Measurements from ENCODE around the gene NDUFA1. TPM values are rescaled to one million over a fixed set of nuclear protein-coding genes. Genes with fewer than 3 reads are reported as not detected.

Gene NDUFA1
- total and polyA plus RNA-seq, 2 experiments from 2014 or later: 68.3 to 324 TPM

- no peaks in the 10 kb centered on the region for H3K36me3 ChIP-seq (replicated peaks; ENCODE audit: insufficient read depth, low read depth)
- H3K4me3 ChIP-seq: no peak overlapping the region
- DNase-seq (ENCODE audit: low spot score): no peak
- TF ChIP-seq EZH2 (IDR thresholded peaks at IDR 0.05; ENCODE audit: borderline replicate concordance): no peak
- TF ChIP-seq CTCF (IDR thresholded peaks at IDR 0.05; ENCODE audit: poor library complexity): no peak
- no peak for TF ChIP-seq EZH2phosphoT487 (IDR thresholded peaks at IDR 0.05; ENCODE audit: low read depth, severe bottlenecking, unreplicated experiment)
- WGBS (ENCODE audit: low lambda C conversion rate, missing lambda C conversion rate): 79% methylated on average over 5 of the region's 5 CpGs
- H3K4me2 ChIP-seq: no peak overlapping the region
- no peaks in the 10 kb centered on the region for H3K9me2 ChIP-seq (replicated peaks; ENCODE audit: insufficient read depth)
- no peaks in the 10 kb centered on the region for H3K27me3 ChIP-seq
- no peak overlapping the region for H2AFZ ChIP-seq
- H3K9me3 ChIP-seq (ENCODE audit: low read depth): no peaks in the 10 kb centered on the region
- no peaks in the 10 kb centered on the region for H3K79me2 ChIP-seq
- no peaks in the 10 kb centered on the region for H4K20me1 ChIP-seq (ENCODE audit: insufficient read depth, poor library complexity, severe bottlenecking)
- H3K4me1 ChIP-seq (ENCODE audit: insufficient read depth): no peaks in the 10 kb centered on the region
- H3K27ac ChIP-seq: no peak overlapping the region
Observed at GRCh38 chrX:119880076-119880475, 8.4 kb downstream of the NDUFA1 start.

- peak; percentile 57 for DNase-seq (ENCODE audit: low spot score)
- Histone ChIP-seq H4K20me1 (ENCODE audit: insufficient read depth, poor library complexity, severe bottlenecking) (no peaks in the 10 kb centered on the region), H3K27ac (no peak overlapping the region), H2AFZ (no peak overlapping the region), H3K27me3 (no peaks in the 10 kb centered on the region), H3K9me2 (replicated peaks; ENCODE audit: insufficient read depth) (no peaks in the 10 kb centered on the region), H3K79me2 (no peaks in the 10 kb centered on the region), H3K9me3 (ENCODE audit: low read depth) (no peaks in the 10 kb centered on the region), H3K4me1 (ENCODE audit: insufficient read depth) (no peaks in the 10 kb centered on the region), H3K4me3 (no peak overlapping the region), H3K4me2 (no peak overlapping the region), H3K36me3 (replicated peaks; ENCODE audit: insufficient read depth, low read depth) (no peaks in the 10 kb centered on the region)
- 68% methylated on average over 11 of the region's 11 CpGs for WGBS (ENCODE audit: low lambda C conversion rate, missing lambda C conversion rate)
- no peak for TF ChIP-seq EZH2 (IDR thresholded peaks at IDR 0.05; ENCODE audit: borderline replicate concordance)
- no peak for TF ChIP-seq EZH2phosphoT487 (IDR thresholded peaks at IDR 0.05; ENCODE audit: low read depth, severe bottlenecking, unreplicated experiment)
- TF ChIP-seq CTCF (IDR thresholded peaks at IDR 0.05; ENCODE audit: poor library complexity): peak; percentile 54
Observed at GRCh38 chrX:119880552-119881437, 9.2 kb downstream of the NDUFA1 start.

DNA sequence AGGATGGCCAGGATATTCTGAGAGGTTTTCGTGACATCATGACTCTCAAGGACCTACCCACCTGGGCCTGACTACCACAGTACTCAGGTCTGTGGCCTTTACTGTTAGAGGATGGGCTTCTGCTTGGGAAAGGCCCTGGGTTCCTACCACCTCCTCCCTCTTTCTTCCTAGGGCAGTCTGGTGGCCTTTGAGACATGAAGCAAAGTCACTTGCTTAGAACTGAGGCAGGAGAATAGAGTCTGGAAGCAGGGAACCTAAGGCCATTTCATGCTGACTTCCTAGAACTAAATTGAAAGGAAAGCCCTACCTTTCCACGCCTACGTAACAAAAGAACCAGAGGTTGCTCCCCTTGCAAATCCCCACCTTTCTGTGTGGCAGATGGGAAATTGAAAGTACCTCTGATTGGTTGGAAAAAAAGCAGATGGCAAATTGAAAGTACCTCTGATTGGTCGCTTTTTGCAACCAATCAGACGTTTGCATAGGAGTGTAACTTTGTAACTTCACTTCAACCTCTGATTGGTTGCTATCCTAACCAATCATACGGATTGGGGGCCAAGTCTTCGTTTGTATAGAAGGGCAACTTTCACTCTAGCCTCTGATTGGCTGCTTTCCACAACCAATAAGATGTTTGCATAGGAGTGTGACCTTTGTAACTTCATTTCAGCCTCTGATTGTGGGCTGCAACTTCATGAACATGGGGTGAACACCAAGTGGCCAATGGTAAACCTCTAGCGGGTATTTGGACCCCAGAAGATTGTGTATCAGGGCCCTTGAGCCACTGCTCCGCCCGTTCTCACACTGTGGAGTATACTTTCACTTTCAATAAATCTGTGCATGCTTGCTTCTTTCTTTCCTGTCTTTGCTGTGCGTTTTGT is 14.2 kb downstream of the NDUFA1 start:
- Histone ChIP-seq H3K36me3 (replicated peaks; ENCODE audit: insufficient read depth, low read depth) (no peaks in the 10 kb centered on the region), H3K4me3 (no peak overlapping the region), H3K79me2 (no peaks in the 10 kb centered on the region), H3K4me2 (no peak overlapping the region), H2AFZ (no peak overlapping the region), H3K4me1 (ENCODE audit: insufficient read depth) (no peaks in the 10 kb centered on the region), H3K9me2 (replicated peaks; ENCODE audit: insufficient read depth) (no peaks in the 10 kb centered on the region), H4K20me1 (ENCODE audit: insufficient read depth, poor library complexity, severe bottlenecking) (no peaks in the 10 kb centered on the region), H3K27ac (no peak overlapping the region), H3K27me3 (no peaks in the 10 kb centered on the region), H3K9me3 (ENCODE audit: low read depth) (no peaks in the 10 kb centered on the region)
- DNase-seq (ENCODE audit: low spot score): no peak
- WGBS (ENCODE audit: low lambda C conversion rate, missing lambda C conversion rate): 72% methylated on average over 11 of the region's 11 CpGs
- TF ChIP-seq EZH2phosphoT487 (IDR thresholded peaks at IDR 0.05; ENCODE audit: low read depth, severe bottlenecking, unreplicated experiment) (no peak), EZH2 (IDR thresholded peaks at IDR 0.05; ENCODE audit: borderline replicate concordance) (no peak), CTCF (IDR thresholded peaks at IDR 0.05; ENCODE audit: poor library complexity) (no peak)

Data from hepatocyte (in vitro differentiated cells).